GM12892 (cell line): ENCODE measurements around the gene SH3D19.
"Not testable (repeated sequence)": the region's sequence is repeated elsewhere in the genome, so short reads cannot be mapped to it uniquely, and the experiment has no call there.

ENCODE experiments used
- DNase-seq: peaks from one replicate; pipeline ENCODE4 v3.0.0; 2011; ENCODE audit not compliant: insufficient read length
- FAIRE-seq: peaks from 2 replicates; lab custom pipeline; 2011; peaks lifted over from hg19 to GRCh38; lab: Jason Lieb, UNC
- POLR2A ChIP-seq: IDR thresholded peaks from 2 replicates; pipeline ENCODE4 v1.6.1; 2011; ENCODE audit warnings: low read depth, low read length, control low read depth
- POLR2AphosphoS5 ChIP-seq: IDR thresholded peaks from 2 replicates; pipeline ENCODE4 v1.6.1; 2011; ENCODE audit warnings: low read depth, low read length, control low read depth
- TAF1 ChIP-seq: IDR thresholded peaks from 2 replicates; pipeline ENCODE4 v1.6.1; 2011; ENCODE audit warnings: low read depth, mild to moderate bottlenecking, control low read depth, low read length, borderline replicate concordance

Gene SH3D19

DNA sequence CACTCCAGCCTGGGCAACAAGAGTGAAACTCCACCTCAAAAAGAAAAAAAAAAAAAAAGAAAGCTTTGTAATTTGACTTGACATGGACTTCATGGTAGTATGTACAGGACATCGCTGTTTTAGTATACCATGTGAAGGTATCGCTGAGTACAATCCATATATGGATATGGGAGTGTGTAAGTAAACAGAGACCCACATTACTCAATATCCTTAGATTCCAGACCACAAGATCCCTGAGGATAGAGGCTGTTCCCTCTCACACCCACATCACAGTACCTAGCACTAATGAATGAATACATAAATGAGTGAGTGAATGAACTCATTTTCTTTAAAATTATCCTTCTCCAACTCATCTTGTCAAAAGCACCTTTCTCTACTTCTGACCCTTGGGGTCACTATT lies 234.4 kb downstream of the SH3D19 start:
- DNase-seq (no peak), FAIRE-seq (no peak)
- TF ChIP-seq TAF1 (no peak), POLR2A (no peak), POLR2AphosphoS5 (no peak)

DNA sequence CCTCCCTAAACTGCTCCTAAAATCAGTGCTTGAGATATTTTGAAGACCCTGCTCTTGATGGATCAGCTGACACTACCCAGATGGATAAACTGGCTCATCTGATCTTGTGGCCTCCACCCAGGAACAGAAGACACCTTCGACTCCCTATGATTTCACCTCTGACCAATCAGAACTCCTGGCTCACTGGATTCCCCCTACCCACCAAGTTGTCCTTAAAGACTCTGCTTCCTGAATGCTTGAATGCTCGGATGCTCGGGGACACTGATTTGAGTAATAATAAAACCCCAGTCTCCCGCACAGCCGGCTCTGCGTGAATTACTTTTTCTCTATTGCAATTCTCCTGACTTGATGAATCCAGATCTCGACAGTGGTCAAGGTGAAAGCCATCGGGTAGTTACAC lies 237.9 kb downstream of the SH3D19 start:
- no peak for DNase-seq
- TF ChIP-seq TAF1 (no peak), POLR2AphosphoS5 (no peak), POLR2A (no peak)
- FAIRE-seq: no peak

DNA sequence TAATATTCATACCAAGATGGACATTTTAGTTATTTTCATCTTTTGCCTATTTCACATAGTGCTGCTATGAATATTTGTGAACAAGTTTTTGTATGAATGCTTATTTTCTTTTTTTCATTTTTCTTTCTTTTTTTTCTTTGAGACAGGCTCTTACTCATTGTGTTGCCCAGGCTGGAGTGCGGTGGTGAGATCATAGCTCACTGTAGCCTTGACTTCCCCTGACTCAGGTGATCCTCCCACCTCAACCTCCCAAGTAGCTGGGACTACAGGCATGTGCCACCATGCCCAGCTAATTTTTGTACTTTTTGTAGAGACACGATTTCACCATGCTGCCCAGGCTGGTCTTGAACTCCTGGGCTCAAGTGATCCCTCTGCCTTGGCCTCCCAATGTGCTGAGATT lies 247.4 kb downstream of the SH3D19 start:
- not testable (repeated sequence) for DNase-seq, FAIRE-seq

- FAIRE-seq (no peak), DNase-seq (no peak)
- no peak for TF ChIP-seq POLR2A
- no peak for TF ChIP-seq POLR2AphosphoS5
- TF ChIP-seq TAF1: no peak
Measured at GRCh38 chr4:151074416-151074916, 250.9 kb downstream of the SH3D19 start.
